Hepatocyte (in vitro differentiated cells): ENCODE data around the gene RNF224.

Source experiments
- EZH2 ChIP-seq: fragments of 200-600 bp; sonication (generic); IDR thresholded peaks from 2 replicates; pipeline ENCODE4 v1.6.1; 2016; ENCODE audit warnings: antibody characterized with exemption, mild to moderate bottlenecking, borderline replicate concordance
- TF ChIP-seq, protein P1 (sequence below): fragments of 200-600 bp; sonication (generic); IDR thresholded peaks from 2 replicates; pipeline ENCODE4 v1.5.1; 2016; ENCODE audit warnings: antibody characterized with exemption, mild to moderate bottlenecking; ENCODE audit not compliant: poor library complexity

GRCh38 chr9:137255448-137256114 is 28.3 kb downstream of the RNF224 start:
- TF ChIP-seq, protein P1, sequence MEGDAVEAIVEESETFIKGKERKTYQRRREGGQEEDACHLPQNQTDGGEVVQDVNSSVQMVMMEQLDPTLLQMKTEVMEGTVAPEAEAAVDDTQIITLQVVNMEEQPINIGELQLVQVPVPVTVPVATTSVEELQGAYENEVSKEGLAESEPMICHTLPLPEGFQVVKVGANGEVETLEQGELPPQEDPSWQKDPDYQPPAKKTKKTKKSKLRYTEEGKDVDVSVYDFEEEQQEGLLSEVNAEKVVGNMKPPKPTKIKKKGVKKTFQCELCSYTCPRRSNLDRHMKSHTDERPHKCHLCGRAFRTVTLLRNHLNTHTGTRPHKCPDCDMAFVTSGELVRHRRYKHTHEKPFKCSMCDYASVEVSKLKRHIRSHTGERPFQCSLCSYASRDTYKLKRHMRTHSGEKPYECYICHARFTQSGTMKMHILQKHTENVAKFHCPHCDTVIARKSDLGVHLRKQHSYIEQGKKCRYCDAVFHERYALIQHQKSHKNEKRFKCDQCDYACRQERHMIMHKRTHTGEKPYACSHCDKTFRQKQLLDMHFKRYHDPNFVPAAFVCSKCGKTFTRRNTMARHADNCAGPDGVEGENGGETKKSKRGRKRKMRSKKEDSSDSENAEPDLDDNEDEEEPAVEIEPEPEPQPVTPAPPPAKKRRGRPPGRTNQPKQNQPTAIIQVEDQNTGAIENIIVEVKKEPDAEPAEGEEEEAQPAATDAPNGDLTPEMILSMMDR: no peak
- no peak for TF ChIP-seq EZH2
